ENCODE results near the gene NOC4L.

NOC4L gene

GRCh38 chr12:132157733-132158409 is 13.6 kb downstream of the NOC4L start:
- H3K4me3 ChIP-seq (replicated peaks; ENCODE audit: low read depth, low read length), result no peak overlapping the region
- TF ChIP-seq CTCF (IDR thresholded peaks at IDR 0.05; ENCODE audit: low read length, missing control alignments), result no peak
- DNase-seq (ENCODE audit: low read depth), result no peak

- no peak for DNase-seq (ENCODE audit: low read depth)
- no peak for TF ChIP-seq CTCF (IDR thresholded peaks at IDR 0.05; ENCODE audit: low read length, missing control alignments)
- no peak overlapping the region for H3K4me3 ChIP-seq (replicated peaks; ENCODE audit: low read depth, low read length)
Measured at GRCh38 chr12:132158677-132159554, 14.7 kb downstream of the NOC4L start.

- no peak overlapping the region for H3K4me3 ChIP-seq (replicated peaks; ENCODE audit: low read depth, low read length)
- DNase-seq (ENCODE audit: low read depth), result no peak
- TF ChIP-seq CTCF (IDR thresholded peaks at IDR 0.05; ENCODE audit: low read length, missing control alignments), result no peak
Measured at GRCh38 chr12:132159555-132160003, 15.3 kb downstream of the NOC4L start.

GRCh38 chr12:132160016-132160415 is 15.8 kb downstream of the NOC4L start:
- no peak for DNase-seq (ENCODE audit: low read depth)
- H3K4me3 ChIP-seq (replicated peaks; ENCODE audit: low read depth, low read length), result no peak overlapping the region

GRCh38 chr12:132160601-132161035 is 16.4 kb downstream of the NOC4L start:
- no peak overlapping the region for H3K4me3 ChIP-seq (replicated peaks; ENCODE audit: low read depth, low read length)
- DNase-seq (ENCODE audit: low read depth), result no peak

More at GRCh38 chr12:132160016-132160415, 15.8 kb downstream of the NOC4L start:
- TF ChIP-seq CTCF (IDR thresholded peaks at IDR 0.05; ENCODE audit: low read length, missing control alignments), result no peak

More at GRCh38 chr12:132160601-132161035, 16.4 kb downstream of the NOC4L start:
- TF ChIP-seq CTCF (IDR thresholded peaks at IDR 0.05; ENCODE audit: low read length, missing control alignments), result no peak

Measured in fibroblast of pulmonary artery (primary cell).